Neuronal stem cell (in vitro differentiated cells): ENCODE measurements around the gene UMODL1.
A peak's percentile ranks its signal among the peaks of the same experiment; 100 is the strongest.

Experiments
- DNase-seq: peaks from one replicate; pipeline ENCODE4 v3.0.0-alpha.2; 2013; ENCODE audit warnings: low spot score
- H2AFZ ChIP-seq: one replicate; pipeline ENCODE4 v1.6.1; 2013; ENCODE audit warnings: mild to moderate bottlenecking, low read length, inconsistent platforms
- H2AK5ac ChIP-seq: 2 replicates; pipeline ENCODE4 v1.6.1; 2013; ENCODE audit warnings: low read depth, mild to moderate bottlenecking, inconsistent platforms, low read length, moderate library complexity, mixed read lengths
- H2BK120ac ChIP-seq: 2 replicates; pipeline ENCODE4 v1.6.1; 2013; ENCODE audit warnings: low read depth, mild to moderate bottlenecking, inconsistent platforms, low read length, moderate library complexity, mixed read lengths
- H2BK12ac ChIP-seq: one replicate; pipeline ENCODE4 v1.6.1; 2013; ENCODE audit warnings: low read length, inconsistent platforms
- H2BK15ac ChIP-seq: 2 replicates; pipeline ENCODE4 v1.6.1; 2013; ENCODE audit warnings: mild to moderate bottlenecking, low read length, inconsistent platforms, mixed read lengths
- H2BK5ac ChIP-seq: one replicate; pipeline ENCODE4 v1.6.1; 2013; ENCODE audit warnings: inconsistent platforms, mild to moderate bottlenecking, low read length, moderate library complexity
- H3K14ac ChIP-seq: one replicate; pipeline ENCODE4 v1.6.1; 2013; ENCODE audit warnings: low read length, inconsistent platforms
- H3K18ac ChIP-seq: 2 replicates; pipeline ENCODE4 v1.6.1; 2013; ENCODE audit warnings: low read length, inconsistent platforms
- H3K23ac ChIP-seq: 2 replicates; pipeline ENCODE4 v1.6.1; 2013; ENCODE audit warnings: low read depth, mild to moderate bottlenecking, mixed read lengths, low read length, inconsistent platforms; ENCODE audit not compliant: poor library complexity
- H3K27ac ChIP-seq: replicated peaks from 3 replicates; pipeline ENCODE4 v1.5.1; 2013; ENCODE audit warnings: low read length, inconsistent platforms
- H3K27me3 ChIP-seq, 3 experiments: 2 replicates each; pipeline ENCODE4 v1.6.1; 2013; ENCODE audit warnings: low read length in 3 of 3, mild to moderate bottlenecking in 2 of 3, inconsistent platforms in 1 of 3, low read depth in 1 of 3, mixed read lengths in 1 of 3, moderate library complexity in 1 of 3; ENCODE audit not compliant: control insufficient read depth in 3 of 3, insufficient read depth in 3 of 3
- H3K36me3 ChIP-seq, 2 donors: replicated peaks in 1 of 2; 2 replicates each; pipeline ENCODE4 v1.6.1; 2013; ENCODE audit warnings: low read length in 2 of 2; ENCODE audit not compliant: control insufficient read depth in 2 of 2, insufficient read depth in 2 of 2
- H3K4ac ChIP-seq: 2 replicates; pipeline ENCODE4 v1.6.1; 2013; ENCODE audit warnings: inconsistent platforms, mild to moderate bottlenecking, low read length, moderate library complexity
- H3K4me1 ChIP-seq, 2 donors: 1 replicate in 1 of 2; 2 replicates in 1 of 2; pipeline ENCODE4 v1.6.1; 2013; ENCODE audit warnings: low read length in 2 of 2, low read depth in 1 of 2; ENCODE audit not compliant: control insufficient read depth in 2 of 2, insufficient read depth in 1 of 2
- H3K4me2 ChIP-seq: one replicate; pipeline ENCODE4 v1.6.1; 2013; ENCODE audit warnings: mild to moderate bottlenecking, low read length, inconsistent platforms; ENCODE audit not compliant: insufficient read depth, poor library complexity, severe bottlenecking
- H3K4me3 ChIP-seq, 2 donors: 2 replicates each; pipeline ENCODE4 v1.5.1; 2013; ENCODE audit warnings: low read length in 2 of 2, mild to moderate bottlenecking in 2 of 2, inconsistent platforms in 1 of 2, moderate library complexity in 1 of 2
- H3K79me1 ChIP-seq: one replicate; pipeline ENCODE4 v1.6.1; 2013; ENCODE audit warnings: low read depth, mild to moderate bottlenecking, inconsistent platforms, low read length, moderate library complexity
- H3K9ac ChIP-seq: one replicate; pipeline ENCODE4 v1.6.1; 2013; ENCODE audit warnings: mild to moderate bottlenecking, low read depth, low read length, inconsistent platforms; ENCODE audit not compliant: poor library complexity
- H3K9me3 ChIP-seq, 2 donors: replicated peaks in 1 of 2; 2 replicates each; pipeline versions ENCODE3 to v1.6.1; 2013; ENCODE audit warnings: low read length in 2 of 2, mild to moderate bottlenecking in 2 of 2, inconsistent platforms in 1 of 2, low read depth in 1 of 2, mixed read lengths in 1 of 2, moderate library complexity in 1 of 2; ENCODE audit not compliant: control insufficient read depth in 2 of 2, insufficient read depth in 1 of 2
- H4K8ac ChIP-seq: one replicate; pipeline ENCODE4 v1.6.1; 2013; ENCODE audit warnings: low read depth, mild to moderate bottlenecking, inconsistent platforms, low read length, moderate library complexity
- H4K91ac ChIP-seq: one replicate; pipeline ENCODE4 v1.6.1; 2013; ENCODE audit warnings: low read length, low read depth, mild to moderate bottlenecking, inconsistent platforms; ENCODE audit not compliant: poor library complexity
- WGBS, 2 donors: extraction: QIAGEN DNeasy Blood & Tissue Kit; methylation state at CpG; one replicate each; pipeline ENCODE4 v1.1.7; 2013; ENCODE audit warnings: missing lambda C conversion rate in 2 of 2, mixed read lengths in 1 of 2; ENCODE audit not compliant: insufficient read length in 2 of 2, insufficient replicate concordance in 1 of 2; ENCODE audit errors: extremely low coverage in 2 of 2; 5-methylcytosine and 5-hydroxymethylcytosine counted together

The UMODL1 gene

DNA sequence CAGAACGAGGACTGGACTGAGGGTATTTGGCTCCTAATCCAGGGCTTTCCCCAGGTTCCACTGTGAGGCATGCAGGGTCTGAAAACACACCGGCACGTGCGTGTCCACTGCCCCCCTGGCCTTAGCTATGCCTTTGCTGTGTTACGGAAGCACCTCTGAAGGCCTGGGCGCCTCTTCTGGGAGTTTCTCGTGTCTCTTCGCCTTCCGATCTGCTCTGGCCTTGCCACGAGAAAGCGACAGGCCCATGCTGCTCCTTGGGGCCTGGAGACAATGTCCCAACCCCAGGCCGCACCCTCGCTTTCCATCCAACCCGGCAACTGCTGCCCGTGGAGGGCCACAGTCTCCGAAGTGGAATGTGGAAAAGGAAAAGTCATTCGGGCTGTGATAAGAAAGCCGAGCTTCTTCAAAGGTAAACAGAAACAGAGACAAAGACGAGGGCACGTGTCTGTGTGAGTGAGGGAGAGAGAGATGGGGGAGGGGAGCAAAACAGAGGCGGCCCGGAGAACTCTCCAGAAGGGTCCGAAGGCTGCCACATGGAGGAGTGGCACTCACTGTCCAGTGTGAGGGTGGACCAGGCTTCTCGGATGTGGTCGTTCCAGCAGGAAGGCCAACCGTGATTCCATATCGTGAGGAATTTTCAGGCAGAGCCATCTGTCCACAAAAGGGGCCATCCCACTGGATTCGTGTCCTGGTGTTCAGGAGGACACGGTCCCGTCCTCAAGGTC lies 3.4 kb upstream of the UMODL1 start:
- H3K9ac ChIP-seq = peak overlapping the region; percentile 15
- H3K9me3 ChIP-seq = no peaks in the 10 kb centered on the region
- DNase-seq = no peak
- H3K4me2 ChIP-seq = no peak overlapping the region
- peak overlapping the region; percentile 94 for H3K18ac ChIP-seq
- H2BK5ac ChIP-seq = peak overlapping the region; percentile 95
- peaks cover 5 to 26% of the 10 kb centered on the region in 2 donors for H3K4me1 ChIP-seq
- H3K36me3 ChIP-seq = no peaks in the 10 kb centered on the region
- H2AFZ ChIP-seq = peak overlapping the region; percentile 45
- H3K27me3 ChIP-seq = peaks cover 0 to 20% (median 0%) of the 10 kb centered on the region in 3 experiments
- peak overlapping the region; percentile 58 for H3K14ac ChIP-seq
- H4K91ac ChIP-seq = no peak overlapping the region
- H2AK5ac ChIP-seq = peak overlapping the region; percentile 66
- peak overlapping the region; percentile 52 for H2BK120ac ChIP-seq
- H3K27ac ChIP-seq = no peak overlapping the region
- H3K79me1 ChIP-seq = no peaks in the 10 kb centered on the region
- H3K4me3 ChIP-seq = no peak overlapping the region
- no peak overlapping the region for H3K4ac ChIP-seq
- H2BK15ac ChIP-seq = peak overlapping the region; percentile 72
- H2BK12ac ChIP-seq = peak overlapping the region; percentile 42
- peak overlapping the region; percentile 70 for H4K8ac ChIP-seq
- peak overlapping the region; percentile 89 for H3K23ac ChIP-seq
- no CpG with 5 or more reads among the region's 30 CpGs for WGBS, 2 donors

DNA sequence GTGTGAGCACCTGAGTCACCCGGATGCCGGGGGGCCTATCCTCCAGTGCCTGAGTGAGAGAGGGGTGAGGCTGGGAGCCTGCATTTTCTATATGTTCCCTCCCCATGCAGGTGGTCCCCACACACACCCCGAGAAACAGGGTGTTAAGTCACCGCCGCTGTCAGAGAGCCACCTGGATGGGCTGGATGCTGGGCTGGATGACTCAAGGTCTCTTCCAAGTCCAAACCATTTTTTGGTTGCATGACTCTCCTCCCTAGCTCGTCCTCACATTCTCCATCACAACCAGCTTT lies 2.9 kb upstream of the UMODL1 start:
- WGBS, 2 donors = no CpG with 5 or more reads among the region's 6 CpGs
- Histone ChIP-seq H3K4me1 (peaks cover 5 to 23% of the 10 kb centered on the region in 2 donors), H3K79me1 (no peaks in the 10 kb centered on the region), H3K14ac (no peak overlapping the region), H4K91ac (no peak overlapping the region), H3K4me3 (no peak overlapping the region), H3K9ac (no peak overlapping the region), H2BK120ac (peak overlapping the region; percentile 52), H2BK12ac (no peak overlapping the region), H3K18ac (peak overlapping the region; percentile 23), H3K23ac (peak overlapping the region; percentile 21), H3K4ac (no peak overlapping the region), H2BK15ac (no peak overlapping the region), H3K9me3 (no peaks in the 10 kb centered on the region), H2BK5ac (no peak overlapping the region), H3K36me3 (no peaks in the 10 kb centered on the region), H3K4me2 (no peak overlapping the region), H3K27ac (no peak overlapping the region), H2AK5ac (no peak overlapping the region), H4K8ac (no peak overlapping the region), H2AFZ (peak overlapping the region; percentile 45), H3K27me3 (peaks cover 0 to 16% (median 0%) of the 10 kb centered on the region in 3 experiments)
- no peak for DNase-seq

DNA sequence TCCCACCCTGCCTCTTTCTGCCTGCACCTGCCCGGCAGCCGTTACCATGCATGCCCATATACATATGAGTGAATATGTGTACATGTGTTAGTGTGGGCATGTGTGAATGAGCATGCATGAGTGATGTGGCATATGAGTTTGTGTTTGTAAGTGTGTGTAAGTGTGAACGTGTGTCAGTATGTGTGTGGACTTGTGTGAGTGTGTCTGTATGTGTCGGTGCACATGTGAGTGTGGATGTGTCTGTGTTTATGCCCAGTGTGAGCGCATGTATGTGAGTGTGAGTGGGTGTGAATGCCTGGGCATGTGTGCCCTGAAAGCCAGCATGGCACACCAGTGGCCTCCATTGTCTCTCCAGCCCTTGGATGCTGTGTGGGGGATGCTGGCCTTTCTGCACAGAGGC lies 2.5 kb upstream of the UMODL1 start:
- Histone ChIP-seq H3K27me3 (peaks cover 0 to 16% (median 0%) of the 10 kb centered on the region in 3 experiments), H3K14ac (peak overlapping the region; percentile 39), H2BK12ac (no peak overlapping the region), H3K4me2 (no peak overlapping the region), H2AK5ac (peak overlapping the region; percentile 27), H3K36me3 (no peaks in the 10 kb centered on the region), H3K9ac (no peak overlapping the region), H3K23ac (peak overlapping the region; percentile 76), H2BK5ac (no peak overlapping the region), H3K9me3 (no peaks in the 10 kb centered on the region), H4K8ac (peak overlapping the region; percentile 84), H2AFZ (no peak overlapping the region), H3K4ac (no peak overlapping the region), H3K27ac (no peak overlapping the region), H2BK120ac (no peak overlapping the region), H3K4me1 (peaks cover 3 to 19% of the 10 kb centered on the region in 2 donors), H2BK15ac (no peak overlapping the region), H4K91ac (peak overlapping the region; percentile 9), H3K18ac (peak overlapping the region; percentile 55), H3K79me1 (no peaks in the 10 kb centered on the region), H3K4me3 (no peak overlapping the region)
- WGBS, 2 donors = 100% methylated on average over 1 of the region's 5 CpGs; no CpG with 5 or more reads in 1 of the 2 donors
- no peak for DNase-seq

DNA sequence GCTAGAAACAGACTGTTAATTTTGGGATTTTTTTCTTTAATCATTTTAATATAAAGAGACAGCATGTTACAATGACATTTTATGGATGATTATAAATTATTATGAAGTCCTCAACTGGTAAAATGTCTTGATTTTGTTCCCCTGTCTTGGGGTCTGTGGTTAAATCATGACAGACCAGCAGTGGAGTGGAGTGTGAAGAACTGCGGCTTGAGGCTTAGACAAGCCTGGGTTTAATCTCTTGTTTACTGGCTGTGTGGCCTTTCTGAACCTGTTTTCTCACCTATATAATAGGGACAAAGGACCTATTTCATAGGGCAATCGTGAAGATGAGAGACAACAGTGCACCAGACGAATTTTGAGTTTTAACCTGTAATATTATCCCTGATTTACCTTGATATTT lies 1.8 kb upstream of the UMODL1 start:
- Histone ChIP-seq H2BK120ac (no peak overlapping the region), H3K18ac (no peak overlapping the region), H3K9me3 (no peaks in the 10 kb centered on the region), H2BK12ac (no peak overlapping the region), H3K27me3 (peaks cover 0 to 13% (median 0%) of the 10 kb centered on the region in 3 experiments), H3K4me1 (peaks cover 0 to 11% of the 10 kb centered on the region in 2 donors), H3K9ac (no peak overlapping the region), H3K4ac (no peak overlapping the region), H3K27ac (no peak overlapping the region), H4K91ac (no peak overlapping the region), H3K36me3 (no peaks in the 10 kb centered on the region), H3K4me3 (no peak overlapping the region), H2AFZ (no peak overlapping the region), H2AK5ac (no peak overlapping the region), H3K14ac (no peak overlapping the region), H2BK15ac (no peak overlapping the region), H3K79me1 (no peaks in the 10 kb centered on the region), H3K23ac (no peak overlapping the region), H2BK5ac (no peak overlapping the region), H4K8ac (no peak overlapping the region), H3K4me2 (no peak overlapping the region)
- DNase-seq = no peak
- no CpG with 5 or more reads among the region's 3 CpGs for WGBS, 2 donors
